GM21717 (cell line): ENCODE data around the gene IBTK.

Experiments used
- ATAC-seq: cut with Tn5 transposase; IDR thresholded peaks from one replicate; pipeline ENCODE4 v1.9.1; 2021; ENCODE audit warnings: mild to moderate bottlenecking, moderate library complexity; ENCODE audit not compliant: unreplicated experiment

Gene IBTK

GRCh38 chr6:82123632-82124031 is 123.9 kb downstream of the IBTK start:
- ATAC-seq = no peak
